B cell (primary cell): ENCODE results near the gene C1orf226. TPM values are rescaled to one million over a fixed set of nuclear protein-coding genes. Genes with fewer than 3 reads are reported as not detected.

Experiments used
- ATAC-seq: fragments of 200-7000 bp; cut with Tn5 transposase; one replicate; pipeline ENCODE4 v1.10.0; 2021; ENCODE audit warnings: low read depth, mild to moderate bottlenecking, moderate number of reproducible peaks, moderate library complexity
- CTCF ChIA-PET: fragments of 350-600 bp; sonication (Branson Sonifier 250); formaldehyde crosslinking; loops from one replicate; lab custom pipeline; 2021; ENCODE audit warnings: antibody characterized with exemption, inconsistent platforms; lab: Charles Lee
- POLR2A ChIA-PET: fragments of 350-600 bp; sonication (Branson Sonifier 250); formaldehyde crosslinking; loops from one replicate; lab custom pipeline; 2021; ENCODE audit warnings: antibody characterized with exemption; lab: Charles Lee
- DNase-seq: peaks from one replicate; pipeline ENCODE4 v3.0.0; 2013
- H2AFZ ChIP-seq: 2 replicates; pipeline ENCODE4 v1.6.1; 2012; ENCODE audit warnings: mild to moderate bottlenecking, low read depth, low read length; ENCODE audit not compliant: insufficient read depth, poor library complexity, severe bottlenecking
- H3K27ac ChIP-seq, 2 donors: 1 replicate in 1 of 2; 2 replicates in 1 of 2; pipeline ENCODE4 v1.5.1; 2012 to 2013; ENCODE audit warnings: low read length in 2 of 2, mild to moderate bottlenecking in 2 of 2, moderate library complexity in 1 of 2
- H3K27me3 ChIP-seq, 4 experiments: fragments of 200-600 bp in 1 of 4; sonication (generic) in 1 of 4; replicated peaks in 1 of 4; 1 replicate in 2 of 4; 2 replicates in 2 of 4; pipeline versions ENCODE4 v1.6.1 to v1.7.0; 2013 to 2016; ENCODE audit warnings: low read length in 3 of 4, mild to moderate bottlenecking in 2 of 4, mixed read lengths in 1 of 4, moderate library complexity in 1 of 4; ENCODE audit not compliant: insufficient read depth in 4 of 4, control insufficient read depth in 3 of 4; ENCODE audit errors: control extremely low read depth in 1 of 4
- H3K36me3 ChIP-seq, 2 experiments: replicated peaks in 1 of 2; 1 replicate in 1 of 2; 2 replicates in 1 of 2; pipeline versions ENCODE4 v1.6.1 to v1.7.1; 2013; ENCODE audit warnings: low read length in 1 of 2; ENCODE audit not compliant: insufficient read depth in 2 of 2, control insufficient read depth in 1 of 2; ENCODE audit errors: control extremely low read depth in 1 of 2, extremely low read depth in 1 of 2
- H3K4me1 ChIP-seq, 2 donors: fragments of 200-600 bp in 1 of 2; sonication (generic) in 1 of 2; 1 replicate in 1 of 2; 2 replicates in 1 of 2; pipeline versions ENCODE4 v1.5.1 to v1.6.1; 2013 to 2017; ENCODE audit warnings: low read length in 2 of 2; ENCODE audit not compliant: control insufficient read depth in 2 of 2, insufficient read depth in 2 of 2
- H3K4me2 ChIP-seq: replicated peaks from 2 replicates; pipeline ENCODE3; 2012; ENCODE audit warnings: mild to moderate bottlenecking, low read depth, low read length; ENCODE audit not compliant: poor library complexity, severe bottlenecking
- H3K4me3 ChIP-seq, 5 experiments: fragments of 200-600 bp in 1 of 5; sonication (generic) in 1 of 5; 1 replicate in 3 of 5; 2 replicates in 2 of 5; pipeline versions ENCODE4 v1.5.1 to v1.7.0; 2011 to 2016; ENCODE audit warnings: low read length in 4 of 5, mild to moderate bottlenecking in 4 of 5, low read depth in 2 of 5, control low read depth in 1 of 5, moderate library complexity in 1 of 5; ENCODE audit not compliant: insufficient read depth in 1 of 5; ENCODE audit errors: control extremely low read depth in 1 of 5, extremely low read depth in 1 of 5
- H3K79me2 ChIP-seq: fragments of 200-600 bp; sonication (generic); one replicate; pipeline ENCODE4 v1.6.0; 2016; ENCODE audit warnings: low read length; ENCODE audit not compliant: control insufficient read depth, insufficient read depth
- H3K9ac ChIP-seq: fragments of 200-600 bp; sonication (generic); 2 replicates; pipeline ENCODE4 v1.6.1; 2017; ENCODE audit warnings: mild to moderate bottlenecking, low read length, moderate library complexity
- H3K9me3 ChIP-seq, 3 donors: one replicate each; pipeline versions ENCODE4 v1.6.1 to v1.7.1; 2013; ENCODE audit warnings: low read length in 2 of 3; ENCODE audit not compliant: control insufficient read depth in 2 of 3, insufficient read depth in 1 of 3; ENCODE audit errors: control extremely low read depth in 1 of 3
- H4K20me1 ChIP-seq: 2 replicates; pipeline ENCODE4 v1.6.0; 2012; ENCODE audit warnings: mild to moderate bottlenecking, low read length; ENCODE audit not compliant: insufficient read depth, control insufficient read depth, poor library complexity, severe bottlenecking
- H3K27ac Mint-ChIP-seq: one replicate; pipeline ENCODE4 v1.8.0; 2021; ENCODE audit warnings: mixed read lengths
- H3K27me3 Mint-ChIP-seq: one replicate; pipeline ENCODE4 v1.8.0; 2021; ENCODE audit warnings: mixed read lengths
- H3K4me1 Mint-ChIP-seq: one replicate; pipeline ENCODE4 v1.8.0; 2021; ENCODE audit warnings: mixed read lengths
- H3K4me3 Mint-ChIP-seq: one replicate; pipeline ENCODE4 v1.8.0; 2021; ENCODE audit warnings: mixed read lengths
- H3K9me3 Mint-ChIP-seq: one replicate; pipeline ENCODE4 v1.8.0; 2022; ENCODE audit warnings: mixed read lengths; ENCODE audit not compliant: insufficient read depth
- EZH2 ChIP-seq: IDR thresholded peaks from 2 replicates; pipeline ENCODE4 v1.6.1; 2012; ENCODE audit warnings: borderline replicate concordance, low read depth, mild to moderate bottlenecking, moderate library complexity, low read length; ENCODE audit not compliant: insufficient read depth, poor library complexity, severe bottlenecking
- WGBS: methylation state at CpG from one replicate; pipeline ENCODE4 v1.1.5; 2013; ENCODE audit warnings: missing lambda C conversion rate; ENCODE audit not compliant: insufficient coverage; 5-methylcytosine and 5-hydroxymethylcytosine counted together
- intact Hi-C: fragments of 100-400 bp; cut with micrococcal nuclease; formaldehyde crosslinking; loops from one replicate; pipeline ENCODE4 v1.10.0; 2022
- polyA plus RNA-seq: library from polyadenylated mRNA; depleted of rRNA; stranded (reverse); fragments of >200 nt; gene quantifications from 2 replicates; pipeline ENCODE4 v1.2.3, GENCODE V29; 2012
- total RNA-seq, 2 donors: library from RNA; stranded (reverse); fragments of 120-200 nt in 1 of 2; gene quantifications; 1 replicate in 1 of 2; 2 replicates in 1 of 2; pipeline versions ENCODE4 v1.2.3 to v1.2.4, GENCODE V29; 2013 to 2022
- TF ChIP-seq, protein P1 (sequence below): fragments of 200-600 bp; IDR thresholded peaks from one replicate; pipeline ENCODE4 v1.8.0; 2022; ENCODE audit warnings: antibody characterized with exemption, mild to moderate bottlenecking

Gene C1orf226
- total and polyA plus RNA-seq, 2 donors (not counting 1 experiment from before 2014, with no cell fraction given) = 0.01 to 0.10 TPM

DNA sequence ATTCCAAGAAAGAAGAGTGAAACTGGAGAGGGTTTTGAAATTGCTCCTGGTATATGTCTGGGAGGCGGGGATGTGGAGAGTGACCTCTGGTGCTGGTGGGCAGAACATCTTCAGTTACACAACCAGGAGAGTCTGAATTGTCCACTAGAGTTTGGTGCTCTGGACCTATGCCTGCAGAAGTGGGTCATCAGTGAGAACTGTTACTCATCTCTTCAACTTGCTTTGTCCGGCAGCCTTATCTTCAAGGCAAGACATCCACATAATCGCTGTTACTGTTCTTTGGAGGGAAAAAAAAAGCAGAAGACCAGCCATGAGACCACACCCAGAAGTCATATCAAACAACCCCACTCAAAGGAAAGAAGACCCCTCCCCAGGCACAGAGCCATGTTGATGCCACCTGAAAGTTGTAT, 15.5 kb downstream of the C1orf226 start:
- CTCF ChIA-PET = no interaction called here
- H3K4me1 Mint-ChIP-seq = no peaks in the 10 kb centered on the region
- Histone ChIP-seq H3K27ac (no peak overlapping the region), H3K9ac (no peak overlapping the region), H3K9me3 (no peaks in the 10 kb centered on the region), H3K4me3 (no peak overlapping the region), H3K36me3 (no peaks in the 10 kb centered on the region), H3K4me1 (no peaks in the 10 kb centered on the region), H3K27me3 (peaks cover 0 to 8% (median 2%) of the 10 kb centered on the region in 4 experiments), H3K79me2 (no peaks in the 10 kb centered on the region), H2AFZ (no peak overlapping the region), H3K4me2 (no peak overlapping the region), H4K20me1 (no peaks in the 10 kb centered on the region)
- H3K27me3 Mint-ChIP-seq = peaks cover 39% of the 10 kb centered on the region
- POLR2A ChIA-PET = no interaction called here
- H3K9me3 Mint-ChIP-seq = no peaks in the 10 kb centered on the region
- DNase-seq (no peak), ATAC-seq (no peak)
- intact Hi-C loops = no loop called here
- TF ChIP-seq EZH2 = no peak
- TF ChIP-seq, protein P1, sequence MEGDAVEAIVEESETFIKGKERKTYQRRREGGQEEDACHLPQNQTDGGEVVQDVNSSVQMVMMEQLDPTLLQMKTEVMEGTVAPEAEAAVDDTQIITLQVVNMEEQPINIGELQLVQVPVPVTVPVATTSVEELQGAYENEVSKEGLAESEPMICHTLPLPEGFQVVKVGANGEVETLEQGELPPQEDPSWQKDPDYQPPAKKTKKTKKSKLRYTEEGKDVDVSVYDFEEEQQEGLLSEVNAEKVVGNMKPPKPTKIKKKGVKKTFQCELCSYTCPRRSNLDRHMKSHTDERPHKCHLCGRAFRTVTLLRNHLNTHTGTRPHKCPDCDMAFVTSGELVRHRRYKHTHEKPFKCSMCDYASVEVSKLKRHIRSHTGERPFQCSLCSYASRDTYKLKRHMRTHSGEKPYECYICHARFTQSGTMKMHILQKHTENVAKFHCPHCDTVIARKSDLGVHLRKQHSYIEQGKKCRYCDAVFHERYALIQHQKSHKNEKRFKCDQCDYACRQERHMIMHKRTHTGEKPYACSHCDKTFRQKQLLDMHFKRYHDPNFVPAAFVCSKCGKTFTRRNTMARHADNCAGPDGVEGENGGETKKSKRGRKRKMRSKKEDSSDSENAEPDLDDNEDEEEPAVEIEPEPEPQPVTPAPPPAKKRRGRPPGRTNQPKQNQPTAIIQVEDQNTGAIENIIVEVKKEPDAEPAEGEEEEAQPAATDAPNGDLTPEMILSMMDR = no peak
- H3K27ac Mint-ChIP-seq = no peak overlapping the region
- no peak overlapping the region for H3K4me3 Mint-ChIP-seq
- WGBS = 95% methylated on average over 3 of the region's 3 CpGs

DNA sequence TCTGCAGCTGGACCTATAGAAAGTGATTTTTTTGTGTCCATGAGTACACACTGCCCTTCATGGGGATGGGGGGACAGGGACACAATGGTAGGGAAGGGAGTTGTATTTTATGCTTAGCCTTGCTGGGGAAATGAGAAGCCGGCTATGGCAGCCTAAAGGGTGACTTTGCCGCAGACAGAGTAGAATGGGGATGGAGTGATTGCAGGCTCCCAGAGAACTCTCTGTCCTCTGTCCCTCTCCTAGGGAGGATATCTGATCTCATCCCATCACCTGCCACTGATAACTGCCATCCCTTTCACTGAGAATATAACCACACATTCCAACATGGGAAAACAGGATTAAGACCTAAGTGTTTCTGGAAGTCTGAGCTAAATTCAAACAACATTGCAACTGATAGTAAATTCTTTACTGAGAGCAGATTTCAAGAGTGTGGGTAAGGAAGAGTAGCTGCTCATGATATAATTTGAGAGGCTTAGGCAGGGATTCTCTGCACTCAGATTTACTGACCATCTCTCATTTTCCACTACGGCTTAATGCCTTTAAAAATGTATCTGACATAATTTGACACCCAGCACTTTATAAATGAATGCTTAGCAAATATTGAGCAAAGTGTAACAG, 16.5 kb downstream of the C1orf226 start:
- H3K9me3 Mint-ChIP-seq = no peaks in the 10 kb centered on the region
- no peak for ATAC-seq
- H3K36me3 ChIP-seq = no peaks in the 10 kb centered on the region
- H4K20me1 ChIP-seq = no peaks in the 10 kb centered on the region
- H3K4me3 ChIP-seq = no peak overlapping the region
- H3K9ac ChIP-seq = no peak overlapping the region
- no peaks in the 10 kb centered on the region for H3K79me2 ChIP-seq
- H3K4me1 Mint-ChIP-seq = no peaks in the 10 kb centered on the region
- WGBS = no CpG with 5 or more reads among the region's 3 CpGs
- TF ChIP-seq, protein P1 = no peak
- TF ChIP-seq EZH2 = no peak
- H3K4me1 ChIP-seq = no peaks in the 10 kb centered on the region
- intact Hi-C loops = no loop called here
- DNase-seq = no peak
- CTCF ChIA-PET = no interaction called here
- POLR2A ChIA-PET = no interaction called here
- H3K4me3 Mint-ChIP-seq = no peak overlapping the region
- no peaks in the 10 kb centered on the region for H3K9me3 ChIP-seq
- H3K27me3 Mint-ChIP-seq = peaks cover 45% of the 10 kb centered on the region
- peaks cover 0 to 8% (median 2%) of the 10 kb centered on the region in 4 experiments for H3K27me3 ChIP-seq
- no peak overlapping the region for H3K27ac ChIP-seq
- H3K4me2 ChIP-seq = no peak overlapping the region
- no peak overlapping the region for H2AFZ ChIP-seq
- H3K27ac Mint-ChIP-seq = no peak overlapping the region
